Osteoblast (primary cell): ENCODE measurements around the gene RASSF5. TPM values are rescaled to one million over a fixed set of nuclear protein-coding genes. Genes with fewer than 3 reads are reported as not detected.

Source experiments
- DNase-seq: peaks from one replicate; pipeline ENCODE4 v3.0.0; 2011; ENCODE audit warnings: low spot score, mixed read lengths; ENCODE audit not compliant: insufficient read length; ENCODE audit errors: missing footprints
- H2AFZ ChIP-seq: 2 replicates; pipeline ENCODE4 v1.6.0; 2011; ENCODE audit warnings: mild to moderate bottlenecking, low read length
- H3K27ac ChIP-seq: 2 replicates; pipeline ENCODE4 v1.5.1; 2011; ENCODE audit warnings: mild to moderate bottlenecking, low read depth, low read length, moderate library complexity
- H3K27me3 ChIP-seq: 2 replicates; pipeline ENCODE4 v1.6.0; 2012; ENCODE audit warnings: mild to moderate bottlenecking, control low read depth, inconsistent platforms, low read length, moderate library complexity; ENCODE audit not compliant: insufficient read depth
- H3K36me3 ChIP-seq: 2 replicates; pipeline ENCODE4 v1.5.1; 2011; ENCODE audit warnings: mild to moderate bottlenecking, low read length, control low read depth, moderate library complexity; ENCODE audit not compliant: insufficient read depth
- H3K4me1 ChIP-seq: 2 replicates; pipeline ENCODE4 v1.5.1; 2011; ENCODE audit warnings: mild to moderate bottlenecking, low read length, control low read depth, moderate library complexity; ENCODE audit not compliant: insufficient read depth
- H3K4me2 ChIP-seq: 2 replicates; pipeline ENCODE4 v1.6.0; 2011; ENCODE audit warnings: mild to moderate bottlenecking, low read length; ENCODE audit not compliant: insufficient read depth
- H3K4me3 ChIP-seq: fragments of 200-600 bp; sonication (generic); 3 replicates; pipeline ENCODE4 v1.5.1; 2012; ENCODE audit warnings: mild to moderate bottlenecking, low read length, inconsistent platforms; ENCODE audit not compliant: insufficient read depth
- H3K79me2 ChIP-seq: 2 replicates; pipeline ENCODE4 v1.6.0; 2012; ENCODE audit warnings: mild to moderate bottlenecking, low read length, control low read depth, inconsistent platforms; ENCODE audit not compliant: insufficient read depth
- H3K9me3 ChIP-seq: 2 replicates; pipeline ENCODE4 v1.5.1; 2011; ENCODE audit warnings: low read depth, low read length, control low read depth
- H4K20me1 ChIP-seq: 2 replicates; pipeline ENCODE4 v1.6.0; 2012; ENCODE audit warnings: mild to moderate bottlenecking, low read length, control low read depth; ENCODE audit not compliant: insufficient read depth
- CTCF ChIP-seq: IDR thresholded peaks from 2 replicates; pipeline ENCODE4 v1.5.1; 2011; ENCODE audit warnings: mild to moderate bottlenecking, low read depth, low read length, moderate library complexity; ENCODE audit errors: extremely low read depth
- total RNA-seq: library from RNA; depleted of rRNA; stranded (reverse); fragments of >200 nt; gene quantifications from 2 replicates; pipeline ENCODE4 v1.2.3, GENCODE V29; 2012

The RASSF5 gene
- total RNA-seq, 1 donor: 0.72 TPM

GRCh38 chr1:206532368-206532767, 25.0 kb downstream of the RASSF5 start:
- Histone ChIP-seq H3K27ac (no peak overlapping the region), H3K27me3 (peaks cover 11% of the 10 kb centered on the region), H3K9me3 (no peaks in the 10 kb centered on the region), H3K36me3 (no peaks in the 10 kb centered on the region), H3K4me3 (no peak overlapping the region), H2AFZ (no peak overlapping the region), H4K20me1 (peaks cover 2% of the 10 kb centered on the region), H3K4me2 (no peak overlapping the region), H3K79me2 (no peaks in the 10 kb centered on the region), H3K4me1 (peaks cover 11% of the 10 kb centered on the region)
- DNase-seq: no peak
- TF ChIP-seq CTCF: no peak

- no peak for TF ChIP-seq CTCF
- H3K27ac ChIP-seq: no peak overlapping the region
- no peaks in the 10 kb centered on the region for H3K79me2 ChIP-seq
- peaks cover 14% of the 10 kb centered on the region for H3K4me1 ChIP-seq
- H3K27me3 ChIP-seq: peaks cover 8% of the 10 kb centered on the region
- no peak overlapping the region for H2AFZ ChIP-seq
- no peak overlapping the region for H3K4me3 ChIP-seq
- DNase-seq: no peak
- no peaks in the 10 kb centered on the region for H3K36me3 ChIP-seq
- no peaks in the 10 kb centered on the region for H3K9me3 ChIP-seq
- no peak overlapping the region for H3K4me2 ChIP-seq
- peaks cover 2% of the 10 kb centered on the region for H4K20me1 ChIP-seq
Observed at GRCh38 chr1:206534552-206534951, 27.2 kb downstream of the RASSF5 start.

- peaks cover 2% of the 10 kb centered on the region for H4K20me1 ChIP-seq
Observed at GRCh38 chr1:206535853-206536188, 28.5 kb downstream of the RASSF5 start.

GRCh38 chr1:206537141-206537540, 29.8 kb downstream of the RASSF5 start:
- TF ChIP-seq CTCF: no peak

More at GRCh38 chr1:206535853-206536188, 28.5 kb downstream of the RASSF5 start:
- no peak overlapping the region for H3K4me2 ChIP-seq
- H3K4me1 ChIP-seq: peaks cover 23% of the 10 kb centered on the region
- H3K27ac ChIP-seq: no peak overlapping the region
- H3K9me3 ChIP-seq: no peaks in the 10 kb centered on the region
- no peak for DNase-seq
- no peak overlapping the region for H3K4me3 ChIP-seq
- no peak for TF ChIP-seq CTCF
- H2AFZ ChIP-seq: no peak overlapping the region
- no peaks in the 10 kb centered on the region for H3K36me3 ChIP-seq
- H3K27me3 ChIP-seq: peaks cover 8% of the 10 kb centered on the region
- H3K79me2 ChIP-seq: no peaks in the 10 kb centered on the region

More at GRCh38 chr1:206537141-206537540, 29.8 kb downstream of the RASSF5 start:
- no peaks in the 10 kb centered on the region for H3K9me3 ChIP-seq
- H3K4me3 ChIP-seq: no peak overlapping the region
- peaks cover 23% of the 10 kb centered on the region for H3K4me1 ChIP-seq
- no peaks in the 10 kb centered on the region for H3K79me2 ChIP-seq
- H3K4me2 ChIP-seq: no peak overlapping the region
- H3K27me3 ChIP-seq: peaks cover 3% of the 10 kb centered on the region
- no peak for DNase-seq
- H3K27ac ChIP-seq: no peak overlapping the region
- H2AFZ ChIP-seq: no peak overlapping the region
- H3K36me3 ChIP-seq: no peaks in the 10 kb centered on the region
- peaks cover 2% of the 10 kb centered on the region for H4K20me1 ChIP-seq
